Fibroblast of the aortic adventitia (primary cell): ENCODE measurements around the gene BTBD17. TPM values are rescaled to one million over a fixed set of nuclear protein-coding genes. Genes with fewer than 3 reads are reported as not detected.
A peak's percentile ranks its signal among the peaks of the same experiment; 100 is the strongest.
"Not testable (repeated sequence)": the region's sequence is repeated elsewhere in the genome, so short reads cannot be mapped to it uniquely, and the experiment has no call there.

Experiments
- DNase-seq: peaks from one replicate; pipeline ENCODE4 v3.0.0-alpha.2; 2010; ENCODE audit warnings: low read depth
- H3K4me3 ChIP-seq: 2 replicates; pipeline ENCODE4 v1.5.1; 2011; ENCODE audit warnings: low read depth, mild to moderate bottlenecking, control low read depth, low read length, moderate library complexity
- CTCF ChIP-seq: IDR thresholded peaks from 2 replicates; pipeline ENCODE4 v1.5.1; 2011; ENCODE audit warnings: mild to moderate bottlenecking, low read length, control low read depth, inconsistent platforms; ENCODE audit not compliant: insufficient read depth
- total RNA-seq: library from RNA; depleted of rRNA; stranded (reverse); fragments of >200 nt; gene quantifications from 2 replicates; pipeline ENCODE4 v1.2.3, GENCODE V29; 2012; ENCODE audit warnings: low replicate concordance

The BTBD17 gene, protein sequence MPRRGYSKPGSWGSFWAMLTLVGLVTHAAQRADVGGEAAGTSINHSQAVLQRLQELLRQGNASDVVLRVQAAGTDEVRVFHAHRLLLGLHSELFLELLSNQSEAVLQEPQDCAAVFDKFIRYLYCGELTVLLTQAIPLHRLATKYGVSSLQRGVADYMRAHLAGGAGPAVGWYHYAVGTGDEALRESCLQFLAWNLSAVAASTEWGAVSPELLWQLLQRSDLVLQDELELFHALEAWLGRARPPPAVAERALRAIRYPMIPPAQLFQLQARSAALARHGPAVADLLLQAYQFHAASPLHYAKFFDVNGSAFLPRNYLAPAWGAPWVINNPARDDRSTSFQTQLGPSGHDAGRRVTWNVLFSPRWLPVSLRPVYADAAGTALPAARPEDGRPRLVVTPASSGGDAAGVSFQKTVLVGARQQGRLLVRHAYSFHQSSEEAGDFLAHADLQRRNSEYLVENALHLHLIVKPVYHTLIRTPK
- total RNA-seq, result not detected in 2 replicates

GRCh38 chr17:74361230-74362068 lies at the start of gene BTBD17:
BTBD17 (minus strand) TSS chr17:74361868; CDS start chr17:74361819, 49 bp downstream.
- peak; percentile 13 for DNase-seq
- TF ChIP-seq CTCF, result peak; percentile 49
- H3K4me3 ChIP-seq, result no peak within 1 kb of the TSS

DNA sequence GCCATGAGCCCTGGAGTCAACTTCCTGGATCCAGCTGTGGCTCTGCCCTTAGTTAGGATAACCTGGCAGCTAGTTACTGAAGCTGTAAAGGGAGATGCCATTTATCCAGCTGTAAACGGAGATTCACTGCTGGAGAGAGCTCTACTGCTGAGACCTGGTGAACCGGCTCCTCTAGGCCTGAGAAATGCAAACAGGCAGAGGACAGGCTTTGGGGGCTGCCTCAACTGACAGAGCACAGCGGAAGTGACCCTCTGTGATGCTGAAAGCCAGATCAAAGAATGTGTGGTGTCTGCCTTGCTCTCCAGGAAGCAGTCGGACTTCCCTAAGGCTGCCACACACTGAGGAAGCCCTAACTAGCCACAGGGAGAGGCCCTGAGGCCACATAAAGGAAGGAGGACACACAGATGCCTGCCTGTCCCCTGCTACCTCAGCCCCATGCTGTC lies 48.4 kb upstream of the BTBD17 start:
- DNase-seq, result no peak
- no peak for TF ChIP-seq CTCF
- no peak overlapping the region for H3K4me3 ChIP-seq

DNA sequence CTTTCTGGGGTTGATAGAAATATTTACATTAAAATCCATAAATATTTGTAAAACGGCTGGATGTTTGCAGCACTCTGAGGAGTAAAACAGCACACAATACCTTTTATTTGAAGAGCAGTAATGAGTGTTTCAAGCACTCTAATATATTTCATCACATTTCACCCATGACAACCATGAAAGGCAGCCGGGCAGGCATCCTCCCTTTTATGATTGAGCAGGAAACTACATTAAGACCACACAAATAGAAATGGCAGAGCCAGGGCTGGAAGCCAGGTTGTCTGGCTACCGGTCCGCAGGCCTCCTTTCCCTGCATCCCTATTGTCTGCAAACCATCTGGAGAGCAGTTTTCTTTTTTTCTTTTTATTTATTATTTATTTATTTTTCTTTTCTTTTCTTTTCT lies 47.1 kb upstream of the BTBD17 start:
- TF ChIP-seq CTCF, result no peak
- DNase-seq, result no peak

GRCh38 chr17:74408262-74408661 lies 46.6 kb upstream of the BTBD17 start:
- no peak for TF ChIP-seq CTCF
- no peak for DNase-seq

More for the DNA sequence above, 47.1 kb upstream of the BTBD17 start:
- no peak overlapping the region for H3K4me3 ChIP-seq

GRCh38 chr17:74407384-74407783 lies 45.7 kb upstream of the BTBD17 start:
- no peak for TF ChIP-seq CTCF
- no peak overlapping the region for H3K4me3 ChIP-seq
- DNase-seq, result no peak

More at GRCh38 chr17:74408262-74408661, 46.6 kb upstream of the BTBD17 start:
- H3K4me3 ChIP-seq, result no peak overlapping the region

DNA sequence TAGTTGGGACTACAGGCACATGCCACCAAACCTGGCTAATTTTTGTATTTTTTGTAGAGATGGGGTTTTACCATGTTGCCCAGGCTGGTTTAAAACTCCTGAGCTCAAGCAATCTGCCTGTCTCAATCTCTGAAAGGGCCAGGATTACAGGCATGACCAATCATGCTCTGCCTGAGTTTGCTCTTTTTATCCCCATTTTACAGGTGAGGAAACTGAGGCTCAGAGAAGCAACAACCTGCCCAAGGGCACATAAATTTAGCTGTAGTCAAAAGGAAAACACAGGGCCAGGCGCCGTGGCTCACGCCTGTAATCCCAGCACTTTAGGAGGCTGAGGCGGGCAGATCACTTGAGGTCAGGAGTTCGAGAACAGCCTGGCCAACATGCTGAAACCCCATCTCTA lies 43.6 kb upstream of the BTBD17 start:
- not testable (repeated sequence) for DNase-seq, H3K4me3 ChIP-seq

DNA sequence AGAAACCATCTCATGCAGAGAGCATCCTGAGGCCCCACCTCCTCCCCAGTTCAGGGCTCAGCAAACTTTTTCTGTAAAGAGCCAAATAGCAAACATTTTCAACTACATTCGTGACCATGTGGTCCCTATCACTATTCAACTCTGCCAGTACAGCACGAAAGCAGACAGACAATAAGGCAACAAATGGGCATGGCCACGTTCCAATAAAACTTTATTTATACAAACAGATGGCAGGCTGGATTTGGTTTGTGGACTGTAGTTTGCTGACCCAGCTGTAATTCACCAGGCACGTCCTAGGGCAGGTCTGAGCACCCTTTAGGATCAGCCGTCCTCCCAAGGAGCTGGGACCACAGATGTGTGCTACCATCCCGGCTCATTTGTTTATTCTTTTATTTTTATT lies 43.1 kb upstream of the BTBD17 start:
- TF ChIP-seq CTCF, result no peak
- no peak overlapping the region for H3K4me3 ChIP-seq
- no peak for DNase-seq
